K562 (cell line): ENCODE data around the gene CDK1. TPM values are rescaled to one million over a fixed set of nuclear protein-coding genes. Genes with fewer than 3 reads are reported as not detected.

ENCODE experiments used
- ATAC-seq: fragments of 200-7000 bp; cut with Tn5 transposase; 3 replicates; pipeline ENCODE4 v1.9.1; 2020; ENCODE audit warnings: moderate library complexity
- BruUV-seq: library from RNA; stranded (reverse); fragments of 400-500 nt; replicated peaks from 2 replicates; lab custom pipeline; 2021; lab: Mats Ljungman, UMichigan
- CTCF ChIA-PET: fragments of 300-600 bp; formaldehyde crosslinking; extraction: SDS; loops from one replicate; lab custom pipeline; 2021; ENCODE audit warnings: low intra/inter-chr PET ratio; lab: Yijun Ruan, JAX
- POLR2A ChIA-PET: fragments of 300-600, 350-650 bp; sonication (Branson Sonifier 250); formaldehyde crosslinking; extraction: SDS; loops from one replicate; lab custom pipeline; 2021; ENCODE audit warnings: antibody characterized with exemption, inconsistent platforms; lab: Yijun Ruan, JAX
- DNase-seq, 4 experiments: peaks; one replicate each; pipeline versions ENCODE4 v3.0.0 to v3.0.0-alpha.2; 2011 to 2018; ENCODE audit warnings: low spot score in 3 of 4, mixed read lengths in 3 of 4; ENCODE audit errors: extremely low read depth in 1 of 4
- FAIRE-seq: peaks from 2 replicates; lab custom pipeline; 2011; peaks lifted over from hg19 to GRCh38; lab: Jason Lieb, UNC
- H2AFZ ChIP-seq: 2 replicates; pipeline ENCODE4 v1.6.0; 2011; ENCODE audit warnings: low read depth, low read length, control low read depth, inconsistent platforms
- H3K27ac ChIP-seq: fragments of 200-600 bp; 3 replicates; pipeline ENCODE4 v1.8.0; 2011; ENCODE audit warnings: low read depth, mild to moderate bottlenecking, control low read depth, inconsistent platforms, low read length, moderate library complexity, mixed read lengths; ENCODE audit errors: extremely low read depth
- H3K27me3 ChIP-seq, 2 experiments: fragments of 300-600 bp in 1 of 2; 2 replicates in 1 of 2; 3 replicates in 1 of 2; pipeline versions ENCODE4 v1.6.0 to v1.8.0; 2011; ENCODE audit warnings: inconsistent platforms in 2 of 2, low read length in 2 of 2, mild to moderate bottlenecking in 1 of 2, mixed read lengths in 1 of 2, moderate library complexity in 1 of 2; ENCODE audit not compliant: control insufficient read depth in 2 of 2, insufficient read depth in 2 of 2
- H3K36me3 ChIP-seq: fragments of 300-600 bp; 3 replicates; pipeline ENCODE4 v1.8.0; 2011; ENCODE audit warnings: mild to moderate bottlenecking, low read length, inconsistent platforms; ENCODE audit not compliant: control insufficient read depth, insufficient read depth
- H3K4me1 ChIP-seq, 2 experiments: fragments of 200-600 bp in 1 of 2; replicated peaks in 1 of 2; 2 replicates in 1 of 2; 3 replicates in 1 of 2; pipeline versions ENCODE4 v1.5.1 to v1.8.0; 2011; ENCODE audit warnings: inconsistent platforms in 2 of 2, low read length in 2 of 2, mild to moderate bottlenecking in 1 of 2, mixed read lengths in 1 of 2, moderate library complexity in 1 of 2; ENCODE audit not compliant: control insufficient read depth in 2 of 2, insufficient read depth in 2 of 2
- H3K4me2 ChIP-seq: 2 replicates; pipeline ENCODE4 v1.6.1; 2011; ENCODE audit warnings: low read length, control low read depth, inconsistent platforms, mixed read lengths; ENCODE audit not compliant: insufficient read depth
- H3K4me3 ChIP-seq: fragments of 200-600 bp; sonication (generic), shearing (Covaris generic); 2 replicates; pipeline ENCODE4 v1.5.1; 2016; ENCODE audit warnings: control low read depth, inconsistent platforms
- H3K79me2 ChIP-seq: fragments of 200-600 bp; 3 replicates; pipeline ENCODE4 v1.8.0; 2011; ENCODE audit warnings: low read length, inconsistent platforms; ENCODE audit not compliant: control insufficient read depth, insufficient read depth
- H3K9ac ChIP-seq, 2 experiments: 2 replicates each; pipeline versions ENCODE4 v1.6.0 to v1.6.1; 2011; ENCODE audit warnings: low read depth in 2 of 2, low read length in 2 of 2, control low read depth in 1 of 2, inconsistent platforms in 1 of 2, mild to moderate bottlenecking in 1 of 2, mixed read lengths in 1 of 2; ENCODE audit not compliant: insufficient read depth in 1 of 2
- H3K9me1 ChIP-seq: one replicate; pipeline ENCODE4 v1.6.0; 2011; ENCODE audit warnings: inconsistent platforms, mild to moderate bottlenecking, low read length, moderate library complexity; ENCODE audit not compliant: control insufficient read depth, insufficient read depth
- H3K9me3 ChIP-seq: replicated peaks from 2 replicates; pipeline ENCODE4 v1.5.1; 2011; ENCODE audit warnings: low read depth, low read length, inconsistent platforms; ENCODE audit not compliant: control insufficient read depth, insufficient read depth
- H4K20me1 ChIP-seq: replicated peaks from 2 replicates; pipeline ENCODE4 v1.6.1; 2011; ENCODE audit warnings: low read length, inconsistent platforms, mixed read lengths; ENCODE audit not compliant: control insufficient read depth, insufficient read depth
- CBX3 ChIP-seq, 2 experiments: IDR thresholded peaks; 1 replicate in 1 of 2; 2 replicates in 1 of 2; pipeline ENCODE4 v1.6.1; 2012; ENCODE audit warnings: inconsistent platforms in 2 of 2, low read length in 2 of 2, borderline replicate concordance in 1 of 2, control low read depth in 1 of 2
- DACH1 ChIP-seq: fragments of 450-650 bp; IDR thresholded peaks from 2 replicates; pipeline ENCODE4 v1.6.1; 2018; ENCODE audit not compliant: partially characterized antibody
- GTF2F1 ChIP-seq: IDR thresholded peaks from 2 replicates; pipeline ENCODE4 v1.6.1; 2011; ENCODE audit warnings: low read depth, low read length, improper control_type of control experiment
- MYBL2 ChIP-seq, 2 experiments: fragments of 450-650 bp in 1 of 2; sonication (generic) in 1 of 2; formaldehyde crosslinking in 1 of 2; IDR thresholded peaks; 2 replicates each; pipeline versions ENCODE4 v1.6.1 to v1.8.1; 2017 to 2022; ENCODE audit warnings: borderline replicate concordance in 1 of 2, inconsistent platforms in 1 of 2, low read depth in 1 of 2, mild to moderate bottlenecking in 1 of 2, missing genetic modification reagents in 1 of 2, moderate library complexity in 1 of 2
- NCOA4 ChIP-seq: fragments of 450-650 bp; IDR thresholded peaks from 2 replicates; pipeline ENCODE4 v1.6.1; 2018; ENCODE audit warnings: mild to moderate bottlenecking; ENCODE audit not compliant: partially characterized antibody
- NR1H2 ChIP-seq: sonication (generic); formaldehyde crosslinking; IDR thresholded peaks from 2 replicates; pipeline ENCODE4 v1.4.0; 2020; ENCODE audit warnings: mild to moderate bottlenecking, missing genetic modification reagents
- SMAD3 ChIP-seq: fragments of 450-650 bp; formaldehyde crosslinking; conservative IDR thresholded peaks from 2 replicates; pipeline ENCODE4 v1.4.0; 2020; ENCODE audit warnings: mild to moderate bottlenecking
- SMC3 ChIP-seq: conservative IDR thresholded peaks from 2 replicates; pipeline ENCODE4 v1.6.1; 2011; ENCODE audit warnings: low read depth, low read length, improper control_type of control experiment; ENCODE audit not compliant: insufficient read depth
- SREBF2 ChIP-seq: sonication (generic); formaldehyde crosslinking; IDR thresholded peaks from 2 replicates; pipeline ENCODE4 v1.4.0; 2020; ENCODE audit warnings: mild to moderate bottlenecking, missing genetic modification reagents
- STAT6 ChIP-seq: sonication (generic); formaldehyde crosslinking; IDR thresholded peaks from 2 replicates; pipeline ENCODE4 v1.8.1; 2023; ENCODE audit warnings: mild to moderate bottlenecking, missing genetic modification reagents
- YBX1 ChIP-seq: fragments of 450-650 bp; IDR thresholded peaks from 2 replicates; pipeline ENCODE4 v1.7.1; 2016; ENCODE audit warnings: mild to moderate bottlenecking
- ZBTB49 ChIP-seq: sonication (generic); formaldehyde crosslinking; IDR thresholded peaks from 2 replicates; pipeline ENCODE4 v1.8.0; 2022; ENCODE audit warnings: missing genetic modification reagents, mild to moderate bottlenecking, borderline replicate concordance
- ZBTB7A ChIP-seq: IDR thresholded peaks from 2 replicates; pipeline ENCODE4 v1.6.1; 2011; ENCODE audit warnings: low read depth, mild to moderate bottlenecking, low read length, moderate library complexity, borderline replicate concordance; ENCODE audit not compliant: control insufficient read depth
- ZNF780A ChIP-seq: fragments of 250-450 bp; sonication (Bioruptor Pico); IDR thresholded peaks from 2 replicates; pipeline ENCODE4 v1.5.0; 2021; ENCODE audit warnings: mild to moderate bottlenecking
- WGBS: fragments of 100-300 bp; shearing (Covaris generic); methylation state at CpG from one replicate; pipeline ENCODE4 v1.1.6; 2016; ENCODE audit warnings: low coverage, mixed read lengths; ENCODE audit not compliant: insufficient coverage; ENCODE audit errors: missing lambda C conversion rate; 5-methylcytosine and 5-hydroxymethylcytosine counted together
- in situ Hi-C: fragments of 300-500 bp; cut with MboI; formaldehyde crosslinking; loops from 4 replicates; pipeline ENCODE4 v1.15.0; 2018; ENCODE audit warnings: inconsistent platforms, mixed read lengths
- intact Hi-C: fragments of 100-400 bp; cut with micrococcal nuclease; formaldehyde crosslinking; loops from 2 replicates; pipeline ENCODE4 v1.14.2; 2022
- polyA plus RNA-seq, 8 experiments: library from polyadenylated mRNA; depleted of rRNA in 4 of 8; stranded (reverse) in 5 of 8; unstranded in 3 of 8; fragments of >200 nt; fragmentation: Nextera tagmentation in 2 of 8; fragmentation: Illumina TruSeq in 1 of 8; extraction: Ambion mirVana in 2 of 8; extraction: Trizol in 1 of 8; gene quantifications; 2 replicates each; pipeline versions ENCODE4 v1.2.1 to v1.2.3, GENCODE V29; 2011 to 2014; ENCODE audit warnings: inconsistent platforms in 1 of 8, missing spikeins in 1 of 8
- total RNA-seq, 7 experiments: library from RNA; depleted of rRNA in 6 of 7; stranded (reverse); fragments of >200 nt in 6 of 7; fragmentation: Illumina TruSeq in 2 of 7; extraction: Trizol in 2 of 7; gene quantifications; 2 replicates each; pipeline versions ENCODE4 v1.2.1 to v1.2.3, GENCODE V29; 2011 to 2021; ENCODE audit warnings: low replicate concordance in 1 of 7
- TF ChIP-seq, protein P1 (sequence below): fragments of 250-450 bp; sonication (Bioruptor Pico); IDR thresholded peaks from 2 replicates; pipeline ENCODE4 v1.4.0; 2020

CDK1 gene
- total and polyA plus RNA-seq, 9 of the 15 experiments (the other 6 are each of a cell fraction or from before 2014, with no cell fraction given), result 156 to 685 (median 236) TPM

GRCh38 chr10:60769406-60769805 is 8.9 kb upstream of the CDK1 start:
- CTCF ChIA-PET, result interaction anchor here (0.6 kb wide), 1 partner anchor 964 kb away, joined by 3 read pairs; no protein-coding TSS in a partner anchor
- in situ Hi-C loops, result no loop called here
- H3K4me1 ChIP-seq, result no peaks in the 10 kb centered on the region
- H4K20me1 ChIP-seq, result no peaks in the 10 kb centered on the region
- no peak overlapping the region for H3K4me2 ChIP-seq
- ATAC-seq (no peak; the same call in 2 of the 3 replicates), FAIRE-seq (no peak), DNase-seq (no peak)
- peaks cover 0 to 10% of the 10 kb centered on the region in 2 experiments; a peak in 2 of 5 replicates for H3K27me3 ChIP-seq
- H3K9ac ChIP-seq, result no peak overlapping the region
- no peaks in the 10 kb centered on the region for H3K36me3 ChIP-seq
- no peak overlapping the region for H3K27ac ChIP-seq
- no peaks in the 10 kb centered on the region for H3K79me2 ChIP-seq
- no peak overlapping the region for H3K4me3 ChIP-seq
- no TSS peak for BruUV-seq
- H2AFZ ChIP-seq, result no peak overlapping the region
- WGBS, result 7% methylated on average over 2 of the region's 2 CpGs
- POLR2A ChIA-PET, result interaction anchor here (1.0 to 4.7 kb wide), 2 partner anchors 8 to 9 kb away, joined by 3 to 26 read pairs; partner anchors contain the start of gene CDK1
- H3K9me3 ChIP-seq, result no peaks in the 10 kb centered on the region
- intact Hi-C loops, result loop anchor here (1.0 to 5.0 kb wide), 3 partner anchors 122 to 325 kb away; no protein-coding TSS in a partner anchor
- no peaks in the 10 kb centered on the region for H3K9me1 ChIP-seq
- no peak for TF ChIP-seq ZNF780A
- no peak for TF ChIP-seq MYBL2 (IDR thresholded peaks at IDR 0.05; ENCODE audit: low read depth)
- no peak for TF ChIP-seq MYBL2 (CRISPR knock-in tag; IDR thresholded peaks at IDR 0.05; ENCODE audit: borderline replicate concordance)
- no peak for TF ChIP-seq NR1H2
- TF ChIP-seq NCOA4, result no peak
- TF ChIP-seq SMAD3, result no peak
- TF ChIP-seq DACH1, result no peak
- TF ChIP-seq, protein P1, sequence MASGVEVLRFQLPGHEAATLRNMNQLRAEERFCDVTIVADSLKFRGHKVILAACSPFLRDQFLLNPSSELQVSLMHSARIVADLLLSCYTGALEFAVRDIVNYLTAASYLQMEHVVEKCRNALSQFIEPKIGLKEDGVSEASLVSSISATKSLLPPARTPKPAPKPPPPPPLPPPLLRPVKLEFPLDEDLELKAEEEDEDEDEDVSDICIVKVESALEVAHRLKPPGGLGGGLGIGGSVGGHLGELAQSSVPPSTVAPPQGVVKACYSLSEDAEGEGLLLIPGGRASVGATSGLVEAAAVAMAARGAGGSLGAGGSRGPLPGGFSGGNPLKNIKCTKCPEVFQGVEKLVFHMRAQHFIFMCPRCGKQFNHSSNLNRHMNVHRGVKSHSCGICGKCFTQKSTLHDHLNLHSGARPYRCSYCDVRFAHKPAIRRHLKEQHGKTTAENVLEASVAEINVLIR, result no peak
- no peak for TF ChIP-seq ZBTB7A
- no peak for TF ChIP-seq YBX1
- TF ChIP-seq STAT6, result no peak
- TF ChIP-seq ZBTB49 (CRISPR knock-in tag), result no peak
- no peak for TF ChIP-seq GTF2F1
- no peak for TF ChIP-seq SREBF2
- TF ChIP-seq CBX3 (IDR thresholded peaks at IDR 0.05; ENCODE audit: borderline replicate concordance in 1 of 2, low read length in 2 of 2), result no peak
- no peak for TF ChIP-seq SMC3
